GM19193 (cell line): ENCODE measurements around the gene PSMD13.

Experiments
- POLR2A ChIP-seq: IDR thresholded peaks from 4 replicates; pipeline ENCODE4 v1.6.1; 2011; ENCODE audit not compliant: insufficient read depth, insufficient read length; ENCODE audit errors: extremely low read depth

PSMD13 gene

GRCh38 chr11:227824-228379, 8.9 kb upstream of the PSMD13 start:
- TF ChIP-seq POLR2A = no peak

GRCh38 chr11:230431-230830, 6.3 kb upstream of the PSMD13 start:
- TF ChIP-seq POLR2A = no peak

GRCh38 chr11:232783-233565, 3.8 kb upstream of the PSMD13 start:
- TF ChIP-seq POLR2A = no peak

- TF ChIP-seq POLR2A = no peak
Observed at GRCh38 chr11:235180-235579, 1.6 kb upstream of the PSMD13 start.

GRCh38 chr11:235609-235996, 1.2 kb upstream of the PSMD13 start:
- TF ChIP-seq POLR2A = no peak

- TF ChIP-seq POLR2A = peak; percentile 76
Observed at GRCh38 chr11:235997-236773, 591 bp upstream of the PSMD13 start, which contains the start of gene SIRT3. TSS of gene SIRT3 (minus strand) at chr11:236342. CDS start at chr11:236328, 14 bp downstream.

- TF ChIP-seq POLR2A = no peak
Observed at GRCh38 chr11:240315-240714, 3.5 kb downstream of the PSMD13 start.

GRCh38 chr11:241634-242033, 4.9 kb downstream of the PSMD13 start:
- no peak for TF ChIP-seq POLR2A

GRCh38 chr11:244376-244775, 7.6 kb downstream of the PSMD13 start:
- no peak for TF ChIP-seq POLR2A

- no peak for TF ChIP-seq POLR2A
Observed at GRCh38 chr11:249062-249461, 12.3 kb downstream of the PSMD13 start.

GRCh38 chr11:250274-250673, 13.5 kb downstream of the PSMD13 start:
- TF ChIP-seq POLR2A = no peak

GRCh38 chr11:250740-251299, 14.0 kb downstream of the PSMD13 start:
- no peak for TF ChIP-seq POLR2A

GRCh38 chr11:251550-251949, 14.8 kb downstream of the PSMD13 start:
- TF ChIP-seq POLR2A = no peak

- TF ChIP-seq POLR2A = no peak
Observed at GRCh38 chr11:252666-253065, 15.9 kb downstream of the PSMD13 start.

GRCh38 chr11:253160-253885, 16.5 kb downstream of the PSMD13 start:
- no peak for TF ChIP-seq POLR2A
